ENCODE results near the gene EIF4ENIF1.

Gene EIF4ENIF1

GRCh38 chr22:31451709-31452571 lies 37.7 kb downstream of the EIF4ENIF1 start:
- in situ Hi-C loops (cut with HindIII; ENCODE audit: low sequenced_read_pairs) = no loop called here
- peak; percentile 77 for TF ChIP-seq CTCF (IDR thresholded peaks at IDR 0.05; ENCODE audit: low read depth, low read length, missing control alignments)
- no peak overlapping the region for H3K4me3 ChIP-seq (ENCODE audit: low read depth, low read length)
- DNase-seq (ENCODE audit: low read depth) = peak; percentile 28

GRCh38 chr22:31449506-31449905 lies 40.1 kb downstream of the EIF4ENIF1 start:
- DNase-seq (ENCODE audit: low read depth) = no peak
- no peak for TF ChIP-seq CTCF (IDR thresholded peaks at IDR 0.05; ENCODE audit: low read depth, low read length, missing control alignments)
- in situ Hi-C loops (cut with HindIII; ENCODE audit: low sequenced_read_pairs) = no loop called here
- no peak overlapping the region for H3K4me3 ChIP-seq (ENCODE audit: low read depth, low read length)

- no peak for TF ChIP-seq CTCF (IDR thresholded peaks at IDR 0.05; ENCODE audit: low read depth, low read length, missing control alignments)
- no peak for DNase-seq (ENCODE audit: low read depth)
- in situ Hi-C loops (cut with HindIII; ENCODE audit: low sequenced_read_pairs) = no loop called here
- H3K4me3 ChIP-seq (ENCODE audit: low read depth, low read length) = no peak overlapping the region
Measured at GRCh38 chr22:31448382-31448781, 41.3 kb downstream of the EIF4ENIF1 start.

- in situ Hi-C loops (cut with HindIII; ENCODE audit: low sequenced_read_pairs) = no loop called here
- no peak for DNase-seq (ENCODE audit: low read depth)
- no peak overlapping the region for H3K4me3 ChIP-seq (ENCODE audit: low read depth, low read length)
- no peak for TF ChIP-seq CTCF (IDR thresholded peaks at IDR 0.05; ENCODE audit: low read depth, low read length, missing control alignments)
Measured at GRCh38 chr22:31447337-31447736, 42.3 kb downstream of the EIF4ENIF1 start.

GRCh38 chr22:31446767-31447166 lies 42.9 kb downstream of the EIF4ENIF1 start:
- TF ChIP-seq CTCF (IDR thresholded peaks at IDR 0.05; ENCODE audit: low read depth, low read length, missing control alignments) = no peak
- no peak overlapping the region for H3K4me3 ChIP-seq (ENCODE audit: low read depth, low read length)
- no peak for DNase-seq (ENCODE audit: low read depth)
- in situ Hi-C loops (cut with HindIII; ENCODE audit: low sequenced_read_pairs) = no loop called here

GRCh38 chr22:31446208-31446607 lies 43.4 kb downstream of the EIF4ENIF1 start:
- no peak for DNase-seq (ENCODE audit: low read depth)
- no peak for TF ChIP-seq CTCF (IDR thresholded peaks at IDR 0.05; ENCODE audit: low read depth, low read length, missing control alignments)
- in situ Hi-C loops (cut with HindIII; ENCODE audit: low sequenced_read_pairs) = no loop called here

More at GRCh38 chr22:31446208-31446607, 43.4 kb downstream of the EIF4ENIF1 start:
- no peak overlapping the region for H3K4me3 ChIP-seq (ENCODE audit: low read depth, low read length)
